Esophagus squamous epithelium (tissue), 5 donors: Measurements from ENCODE around the gene GAL3ST3. TPM values are rescaled to one million over a fixed set of nuclear protein-coding genes. Genes with fewer than 3 reads are reported as not detected.
"Not testable (repeated sequence)": the region's sequence is repeated elsewhere in the genome, so short reads cannot be mapped to it uniquely, and the experiment has no call there.

Experiments used
- DNase-seq: peaks from one replicate; lab custom pipeline; 2025; lab: John Stamatoyannopoulos, UW
- H3K27ac ChIP-seq, 4 donors: fragments of 200-600 bp; sonication (generic); one replicate each; pipeline ENCODE4 v1.5.1; 2016 to 2019; ENCODE audit warnings: mild to moderate bottlenecking in 1 of 4
- H3K27me3 ChIP-seq, 4 donors: fragments of 200-600 bp; sonication (generic); 1 replicate in 3 of 4; 2 replicates in 1 of 4; pipeline versions ENCODE4 v1.5.1 to v1.6.0; 2017 to 2021; ENCODE audit warnings: antibody characterized with exemption in 1 of 4
- H3K36me3 ChIP-seq, 3 donors: fragments of 200-600 bp; sonication (generic); one replicate each; pipeline ENCODE4 v1.5.1; 2016 to 2019
- H3K4me1 ChIP-seq, 3 donors: fragments of 200-600 bp; sonication (generic); one replicate each; pipeline ENCODE4 v1.5.1; 2017 to 2019
- H3K4me3 ChIP-seq, 4 donors: fragments of 200-600 bp; sonication (generic); 1 replicate in 3 of 4; 2 replicates in 1 of 4; pipeline ENCODE4 v1.5.1; 2016 to 2019; ENCODE audit warnings: mild to moderate bottlenecking in 2 of 4, moderate library complexity in 1 of 4
- H3K9me3 ChIP-seq, 3 donors: fragments of 200-600 bp; sonication (generic); one replicate each; pipeline ENCODE4 v1.5.1; 2016 to 2019
- POLR2A ChIP-seq, 4 donors: fragments of 450-650 bp; IDR thresholded peaks; one replicate each; pipeline ENCODE4 v1.6.1; 2017; ENCODE audit warnings: antibody characterized with exemption in 4 of 4, mild to moderate bottlenecking in 4 of 4, moderate library complexity in 3 of 4
- WGBS, 2 donors: methylation state at CpG; one replicate each; pipeline ENCODE4 v1.1.5; 2018; 5-methylcytosine and 5-hydroxymethylcytosine counted together
- intact Hi-C: fragments of 100-400 bp; cut with DNase I; formaldehyde crosslinking; loops from one replicate; pipeline ENCODE4 v1.15.0; 2022
- total RNA-seq, 4 donors: library from RNA; depleted of rRNA; stranded (reverse); fragments of >200 nt; gene quantifications; one replicate each; pipeline ENCODE4 v1.1.0, GENCODE V29; 2016
- TF ChIP-seq, protein P1 (sequence below), 6 experiments: fragments of 450-650 bp in 4 of 6; fragments of 200-600 bp in 2 of 6; sonication (generic) in 2 of 6; IDR thresholded peaks; one replicate each; pipeline ENCODE4 v1.5.1; 2016 to 2019; ENCODE audit warnings: antibody characterized with exemption in 6 of 6, mild to moderate bottlenecking in 4 of 6, moderate library complexity in 4 of 6
- donor health status: DM: yes; HTN: yes; CAD: no.

Gene GAL3ST3
- total RNA-seq, 4 donors from 2014 or later = not detected

DNA sequence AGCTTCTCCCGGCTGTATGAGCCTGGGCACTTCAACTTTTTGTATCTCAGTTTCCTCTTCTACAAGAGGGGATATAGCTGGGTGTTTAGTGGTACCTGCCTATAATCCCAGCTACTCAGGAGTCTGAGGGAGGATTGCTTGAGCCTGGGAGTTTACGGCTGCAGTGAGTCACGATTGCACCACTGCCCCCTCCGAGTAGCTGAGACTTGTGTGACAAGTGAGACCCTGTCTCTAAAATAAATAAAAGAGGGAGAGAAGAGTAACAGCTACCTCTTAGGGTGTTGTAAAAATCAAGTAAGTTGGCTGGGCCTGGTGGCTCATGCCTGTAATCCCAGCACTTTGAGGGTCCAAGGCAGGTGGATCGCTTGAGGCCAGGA, 12.6 kb downstream of the GAL3ST3 start:
- WGBS, 2 donors = 87 to 92% methylated on average over 2 to 4 of the region's 5 CpGs
- Histone ChIP-seq H3K9me3 (no peaks in the 10 kb centered on the region), H3K4me3 (no peak overlapping the region), H3K36me3 (no peaks in the 10 kb centered on the region), H3K27ac (no peak overlapping the region), H3K4me1 (no peaks in the 10 kb centered on the region), H3K27me3 (peaks cover 0 to 18% (median 0%) of the 10 kb centered on the region in 4 donors)
- intact Hi-C loops = no loop called here
- TF ChIP-seq, protein P1, sequence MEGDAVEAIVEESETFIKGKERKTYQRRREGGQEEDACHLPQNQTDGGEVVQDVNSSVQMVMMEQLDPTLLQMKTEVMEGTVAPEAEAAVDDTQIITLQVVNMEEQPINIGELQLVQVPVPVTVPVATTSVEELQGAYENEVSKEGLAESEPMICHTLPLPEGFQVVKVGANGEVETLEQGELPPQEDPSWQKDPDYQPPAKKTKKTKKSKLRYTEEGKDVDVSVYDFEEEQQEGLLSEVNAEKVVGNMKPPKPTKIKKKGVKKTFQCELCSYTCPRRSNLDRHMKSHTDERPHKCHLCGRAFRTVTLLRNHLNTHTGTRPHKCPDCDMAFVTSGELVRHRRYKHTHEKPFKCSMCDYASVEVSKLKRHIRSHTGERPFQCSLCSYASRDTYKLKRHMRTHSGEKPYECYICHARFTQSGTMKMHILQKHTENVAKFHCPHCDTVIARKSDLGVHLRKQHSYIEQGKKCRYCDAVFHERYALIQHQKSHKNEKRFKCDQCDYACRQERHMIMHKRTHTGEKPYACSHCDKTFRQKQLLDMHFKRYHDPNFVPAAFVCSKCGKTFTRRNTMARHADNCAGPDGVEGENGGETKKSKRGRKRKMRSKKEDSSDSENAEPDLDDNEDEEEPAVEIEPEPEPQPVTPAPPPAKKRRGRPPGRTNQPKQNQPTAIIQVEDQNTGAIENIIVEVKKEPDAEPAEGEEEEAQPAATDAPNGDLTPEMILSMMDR (IDR thresholded peaks at IDR 0.05) = no peak
- TF ChIP-seq POLR2A (IDR thresholded peaks at IDR 0.05) = no peak
- DNase-seq = no peak

DNA sequence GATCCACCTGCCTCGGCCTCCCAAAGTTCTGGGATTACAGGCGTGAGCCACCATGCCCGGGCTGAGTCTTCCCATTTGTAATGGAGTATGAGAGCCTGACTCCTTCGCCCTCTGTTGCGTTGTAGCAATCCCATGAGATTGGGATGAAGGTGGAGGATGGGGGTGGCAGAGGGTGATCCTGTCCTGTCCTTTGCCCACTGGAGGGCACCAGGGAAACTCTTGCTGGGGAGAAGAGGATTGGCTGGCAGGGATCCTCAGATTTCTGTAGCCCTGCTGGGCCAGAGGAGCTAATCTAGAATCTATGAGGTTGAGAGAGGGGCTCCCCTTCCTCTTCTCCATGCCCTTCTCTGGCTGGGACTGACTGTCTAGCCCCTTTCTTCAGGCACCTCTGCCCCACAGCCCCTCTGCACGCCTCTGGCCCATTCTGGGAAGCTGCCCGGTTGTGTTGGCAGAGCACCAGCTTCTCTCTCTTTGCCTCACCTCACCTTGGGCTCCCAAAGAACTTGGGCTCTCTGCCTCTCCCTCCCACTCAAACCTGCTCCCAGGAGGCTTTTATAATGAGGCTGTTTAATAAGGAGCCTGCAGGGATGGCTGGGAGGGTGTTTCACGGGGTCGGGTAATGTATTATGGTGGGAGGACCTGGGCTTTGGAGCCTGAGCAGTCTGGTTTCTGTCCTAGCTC, 13.2 kb downstream of the GAL3ST3 start:
- Histone ChIP-seq H3K9me3 (no peaks in the 10 kb centered on the region), H3K36me3 (no peaks in the 10 kb centered on the region), H3K27ac (no peak overlapping the region), H3K4me1 (no peaks in the 10 kb centered on the region), H3K4me3 (no peak overlapping the region), H3K27me3 (peaks cover 0 to 18% (median 0%) of the 10 kb centered on the region in 4 donors)
- WGBS, 2 donors = 67 to 76% methylated on average over 1 to 3 of the region's 9 CpGs
- no peak for DNase-seq
- intact Hi-C loops = no loop called here
- no peak for TF ChIP-seq POLR2A (IDR thresholded peaks at IDR 0.05)
- TF ChIP-seq, protein P1 (IDR thresholded peaks at IDR 0.05) = no peak

DNA sequence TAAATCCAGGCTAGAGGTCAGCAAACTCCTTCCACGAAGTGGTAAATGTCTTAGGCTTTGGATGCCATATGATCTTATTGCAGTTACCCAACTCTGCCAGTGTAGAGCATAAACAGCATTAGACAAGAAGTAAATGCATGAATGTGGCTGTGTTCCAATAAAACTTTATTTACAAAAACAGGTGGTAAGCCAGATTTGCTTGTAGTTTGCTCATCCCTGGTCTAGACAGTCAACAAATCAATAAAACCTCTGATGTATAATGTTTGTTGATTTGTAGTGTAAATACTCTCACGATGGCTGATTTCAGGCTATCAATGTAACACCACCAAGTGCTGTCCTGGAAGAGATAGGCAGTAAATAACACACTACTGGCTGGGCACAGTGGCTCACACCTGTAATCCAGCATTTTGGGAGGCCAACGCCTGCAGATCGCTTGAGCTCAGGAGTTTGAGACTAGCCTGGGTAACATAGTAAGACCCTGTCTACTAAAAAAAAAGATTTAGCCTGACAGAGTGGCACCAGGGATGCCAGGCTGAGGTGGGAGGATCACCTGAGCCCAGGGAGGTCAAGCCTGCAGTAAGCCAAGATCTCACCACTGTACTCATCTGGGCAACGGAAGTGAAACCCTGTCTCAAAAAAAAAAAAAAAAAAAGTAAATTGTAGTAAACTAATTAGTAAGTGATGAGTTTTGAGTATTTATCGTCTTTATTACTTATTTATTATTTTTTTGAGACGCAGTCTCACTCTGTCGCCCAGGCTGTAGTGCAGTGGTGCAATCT, 15.8 kb downstream of the GAL3ST3 start:
- no peaks in the 10 kb centered on the region for H3K4me1 ChIP-seq
- DNase-seq = no peak
- no peak for TF ChIP-seq POLR2A (IDR thresholded peaks at IDR 0.05)
- TF ChIP-seq, protein P1 (IDR thresholded peaks at IDR 0.05) = no peak
- WGBS, 2 donors = 76% methylated on average over 5 to 8 of the region's 8 CpGs
- H3K36me3 ChIP-seq = no peaks in the 10 kb centered on the region
- H3K27me3 ChIP-seq = peaks cover 0 to 9% (median 0%) of the 10 kb centered on the region in 4 donors
- intact Hi-C loops = no loop called here
- no peaks in the 10 kb centered on the region for H3K9me3 ChIP-seq
- no peak overlapping the region for H3K4me3 ChIP-seq
- H3K27ac ChIP-seq = no peak overlapping the region

DNA sequence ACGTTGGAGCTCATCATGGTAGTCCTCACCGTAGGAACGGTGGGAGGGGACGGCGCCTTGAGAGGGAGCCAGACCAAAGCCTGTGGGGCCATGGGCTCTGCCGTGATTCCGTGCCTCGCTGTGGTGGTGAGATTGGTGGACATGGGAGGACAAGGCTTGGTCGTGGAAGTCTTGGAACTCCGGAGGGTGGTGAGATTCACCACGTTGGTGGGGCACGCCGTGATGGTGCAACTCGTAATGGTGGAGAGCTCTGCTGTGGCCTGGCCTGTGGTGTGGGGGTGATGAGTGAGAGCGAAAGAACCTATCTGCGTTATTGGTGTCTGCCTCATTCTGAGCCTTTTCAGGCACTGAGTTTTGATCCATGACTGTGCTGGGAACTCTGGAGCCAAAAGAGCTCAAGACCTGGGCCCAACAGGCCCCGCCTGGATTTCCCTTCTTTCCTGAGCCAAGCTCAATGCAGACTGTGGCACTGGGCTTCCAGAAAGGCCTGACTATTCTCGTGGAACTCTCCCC, 22.9 kb downstream of the GAL3ST3 start, which contains the start of gene CATSPER1:
CATSPER1 (minus strand) TSS at position 463 of the 513 bp plus-strand sequence; CDS start at position 363, 100 bp downstream.
- intact Hi-C loops = no loop called here
- Histone ChIP-seq H3K27ac (no peak within 1 kb of the TSS), H3K27me3 (peaks cover 0 to 16% (median 0%) of the 10 kb centered on the region in 4 donors), H3K4me1 (peaks cover 8 to 17% (median 9%) of the 10 kb centered on the region in 3 donors), H3K4me3 (no peak within 1 kb of the TSS), H3K9me3 (no peaks in the 10 kb centered on the region), H3K36me3 (no peaks in the 10 kb centered on the region)
- no peak for DNase-seq
- WGBS, 2 donors = 85 to 91% methylated on average over 14 to 17 of the region's 18 CpGs
- TF ChIP-seq POLR2A (IDR thresholded peaks at IDR 0.05) = no peak
- TF ChIP-seq, protein P1 (IDR thresholded peaks at IDR 0.05) = no peak

DNA sequence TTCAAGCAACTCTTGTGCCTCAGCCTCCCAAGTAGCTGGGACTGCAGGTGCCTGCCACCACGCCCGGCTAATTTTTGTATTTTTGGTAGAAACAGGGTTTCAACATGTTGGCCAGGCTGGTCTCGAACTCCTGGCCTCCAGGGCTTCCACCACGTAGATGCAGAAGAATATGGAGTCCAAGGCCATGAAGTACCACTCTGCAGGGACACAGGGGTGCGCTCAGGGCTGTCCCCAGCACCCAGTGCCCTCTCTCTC, 25.8 kb downstream of the GAL3ST3 start:
- peaks cover 0 to 16% (median 0%) of the 10 kb centered on the region in 4 donors for H3K27me3 ChIP-seq
- intact Hi-C loops, H3K36me3 ChIP-seq, H3K9me3 ChIP-seq, DNase-seq, H3K4me3 ChIP-seq, H3K27ac ChIP-seq: not testable (repeated sequence)
- 76 to 90% methylated on average over 1 to 2 of the region's 5 CpGs for WGBS, 2 donors
- peaks cover 8 to 21% (median 9%) of the 10 kb centered on the region in 3 donors for H3K4me1 ChIP-seq
